ENCODE results near the gene RTEL1. TPM values are rescaled to one million over a fixed set of nuclear protein-coding genes. Genes with fewer than 3 reads are reported as not detected.

RTEL1 gene
- total and polyA plus RNA-seq, 2 donors (not counting 1 experiment from before 2014, with no cell fraction given) = 4.7 to 12.4 TPM

GRCh38 chr20:63680857-63681608 lies 22.9 kb downstream of the RTEL1 start:
- Histone ChIP-seq H3K27ac (ENCODE audit: insufficient read depth, low read length) (no peak overlapping the region), H3K36me3 (ENCODE audit: control insufficient read depth, insufficient read depth, low read length) (peaks cover 40% of the 10 kb centered on the region), H3K4me1 (ENCODE audit: control insufficient read depth, extremely low read depth, insufficient read depth, low read length) (peaks cover 16% of the 10 kb centered on the region), H3K79me2 (ENCODE audit: control insufficient read depth, insufficient read depth, low read length) (peaks cover 2% of the 10 kb centered on the region), H2AFZ (ENCODE audit: low read length) (no peak overlapping the region), H4K20me1 (ENCODE audit: control insufficient read depth, extremely low read depth, insufficient read depth, low read length) (no peaks in the 10 kb centered on the region), H3K27me3 (ENCODE audit: control insufficient read depth, insufficient read depth, low read length) (no peaks in the 10 kb centered on the region), H3K9ac (ENCODE audit: insufficient read depth, low read length) (no peak overlapping the region), H3K4me3 (replicated peaks in 1 of 4; ENCODE audit: control extremely low read depth in 1 of 4, insufficient read depth in 1 of 4, low read depth in 3 of 4, low read length in 4 of 4) (no peak overlapping the region), H3K9me3 (ENCODE audit: control insufficient read depth, insufficient read depth, low read depth, low read length) (no peaks in the 10 kb centered on the region), H3K4me2 (ENCODE audit: extremely low read depth, insufficient read depth, low read length) (no peak overlapping the region)
- TF ChIP-seq CTCF (conservative IDR thresholded peaks at IDR 0.05 in 1 of 2, IDR thresholded peaks at IDR 0.05 in 1 of 2; ENCODE audit: low read depth in 1 of 2, low read length in 2 of 2) = no peak
- no peak for TF ChIP-seq EZH2 (IDR thresholded peaks at IDR 0.05; ENCODE audit: low read length, missing control alignments)
- no peak for DNase-seq (ENCODE audit: low read depth in 2 of 2)

GRCh38 chr20:63681609-63682142 lies 23.6 kb downstream of the RTEL1 start:
- peak overlapping the region; percentile 83 for H3K27ac ChIP-seq (ENCODE audit: insufficient read depth, low read length)
- DNase-seq (ENCODE audit: low read depth in 2 of 2) = no peak
- H3K4me2 ChIP-seq (ENCODE audit: extremely low read depth, insufficient read depth, low read length) = no peak overlapping the region
- H3K79me2 ChIP-seq (ENCODE audit: control insufficient read depth, insufficient read depth, low read length) = peaks cover 2% of the 10 kb centered on the region
- no peaks in the 10 kb centered on the region for H4K20me1 ChIP-seq (ENCODE audit: control insufficient read depth, extremely low read depth, insufficient read depth, low read length)
- no peak overlapping the region for H3K9ac ChIP-seq (ENCODE audit: insufficient read depth, low read length)
- no peaks in the 10 kb centered on the region for H3K9me3 ChIP-seq (ENCODE audit: control insufficient read depth, insufficient read depth, low read depth, low read length)
- H3K27me3 ChIP-seq (ENCODE audit: control insufficient read depth, insufficient read depth, low read length) = no peaks in the 10 kb centered on the region
- peaks cover 22% of the 10 kb centered on the region for H3K4me1 ChIP-seq (ENCODE audit: control insufficient read depth, extremely low read depth, insufficient read depth, low read length)
- H3K36me3 ChIP-seq (ENCODE audit: control insufficient read depth, insufficient read depth, low read length) = peaks cover 39% of the 10 kb centered on the region
- no peak for TF ChIP-seq CTCF (conservative IDR thresholded peaks at IDR 0.05 in 1 of 2, IDR thresholded peaks at IDR 0.05 in 1 of 2; ENCODE audit: low read depth in 1 of 2, low read length in 2 of 2)
- no peak for TF ChIP-seq EZH2 (IDR thresholded peaks at IDR 0.05; ENCODE audit: low read length, missing control alignments)
- no peak overlapping the region for H3K4me3 ChIP-seq (replicated peaks in 1 of 4; ENCODE audit: control extremely low read depth in 1 of 4, insufficient read depth in 1 of 4, low read depth in 3 of 4, low read length in 4 of 4)
- no peak overlapping the region for H2AFZ ChIP-seq (ENCODE audit: low read length)

GRCh38 chr20:63682384-63683139 lies 24.4 kb downstream of the RTEL1 start:
- peaks cover 30% of the 10 kb centered on the region for H3K4me1 ChIP-seq (ENCODE audit: control insufficient read depth, extremely low read depth, insufficient read depth, low read length)
- DNase-seq (ENCODE audit: low read depth in 2 of 2) = peak; percentile 95 to 99
- H2AFZ ChIP-seq (ENCODE audit: low read length) = no peak overlapping the region
- peak overlapping the region; percentile 1 for H3K9ac ChIP-seq (ENCODE audit: insufficient read depth, low read length)
- H3K36me3 ChIP-seq (ENCODE audit: control insufficient read depth, insufficient read depth, low read length) = peaks cover 35% of the 10 kb centered on the region
- H3K27me3 ChIP-seq (ENCODE audit: control insufficient read depth, insufficient read depth, low read length) = no peaks in the 10 kb centered on the region
- no peak overlapping the region for H3K4me2 ChIP-seq (ENCODE audit: extremely low read depth, insufficient read depth, low read length)
- TF ChIP-seq CTCF (conservative IDR thresholded peaks at IDR 0.05 in 1 of 2, IDR thresholded peaks at IDR 0.05 in 1 of 2; ENCODE audit: low read depth in 1 of 2, low read length in 2 of 2) (no peak), EZH2 (IDR thresholded peaks at IDR 0.05; ENCODE audit: low read length, missing control alignments) (no peak)
- no peaks in the 10 kb centered on the region for H4K20me1 ChIP-seq (ENCODE audit: control insufficient read depth, extremely low read depth, insufficient read depth, low read length)
- H3K4me3 ChIP-seq (replicated peaks in 1 of 4; ENCODE audit: control extremely low read depth in 1 of 4, insufficient read depth in 1 of 4, low read depth in 3 of 4, low read length in 4 of 4) = no peak overlapping the region
- H3K79me2 ChIP-seq (ENCODE audit: control insufficient read depth, insufficient read depth, low read length) = peaks cover 2% of the 10 kb centered on the region
- peak overlapping the region; percentile 83 for H3K27ac ChIP-seq (ENCODE audit: insufficient read depth, low read length)
- H3K9me3 ChIP-seq (ENCODE audit: control insufficient read depth, insufficient read depth, low read depth, low read length) = no peaks in the 10 kb centered on the region

All from fibroblast of lung (primary cell).